Parathyroid adenoma (tissue), 2 donors: Measurements from ENCODE around the gene CPNE4.

Experiments used
- H2AFZ ChIP-seq: fragments of 300-600 bp; sonication (generic); one replicate; pipeline ENCODE4 v1.7.0; 2017; ENCODE audit warnings: antibody characterized with exemption, mild to moderate bottlenecking
- H3K27ac ChIP-seq: fragments of 300-600 bp; sonication (generic); one replicate; pipeline ENCODE4 v1.7.0; 2017
- H3K27me3 ChIP-seq: fragments of 300-600 bp; sonication (generic); one replicate; pipeline ENCODE4 v1.7.0; 2017; ENCODE audit warnings: low read length; ENCODE audit not compliant: control insufficient read depth, insufficient read depth
- H3K36me3 ChIP-seq: fragments of 300-600 bp; sonication (generic); one replicate; pipeline ENCODE4 v1.7.0; 2017; ENCODE audit warnings: low read length; ENCODE audit not compliant: control insufficient read depth, insufficient read depth
- H3K4me1 ChIP-seq: fragments of 300-600 bp; sonication (generic); one replicate; pipeline ENCODE4 v1.7.0; 2017; ENCODE audit warnings: control low read depth
- H3K4me2 ChIP-seq: fragments of 300-600 bp; sonication (generic); one replicate; pipeline ENCODE4 v1.7.0; 2017; ENCODE audit warnings: low read length
- H3K4me3 ChIP-seq: fragments of 300-600 bp; sonication (generic); one replicate; pipeline ENCODE4 v1.7.0; 2017; ENCODE audit warnings: low read depth, low read length
- H3K79me2 ChIP-seq: fragments of 300-600 bp; sonication (generic); one replicate; pipeline ENCODE4 v1.7.0; 2017; ENCODE audit warnings: control low read depth
- H3K9ac ChIP-seq: fragments of 300-600 bp; sonication (generic); one replicate; pipeline ENCODE4 v1.7.0; 2017; ENCODE audit warnings: mild to moderate bottlenecking
- H3K9me3 ChIP-seq: fragments of 300-600 bp; sonication (generic); one replicate; pipeline ENCODE4 v1.7.0; 2017; ENCODE audit warnings: low read length; ENCODE audit not compliant: control insufficient read depth
- CTCF ChIP-seq: fragments of 300-600 bp; sonication (generic); IDR thresholded peaks from one replicate; pipeline ENCODE4 v1.7.0; 2017; ENCODE audit warnings: antibody characterized with exemption, mild to moderate bottlenecking
- donor health status: primary hyperparathyroidism.

Gene CPNE4

GRCh38 chr3:132022914-132023313 is 11.9 kb downstream of the CPNE4 start:
- Histone ChIP-seq H2AFZ (no peak overlapping the region), H3K79me2 (no peaks in the 10 kb centered on the region), H3K9me3 (no peaks in the 10 kb centered on the region), H3K27ac (no peak overlapping the region), H3K36me3 (no peaks in the 10 kb centered on the region), H3K27me3 (no peaks in the 10 kb centered on the region), H3K9ac (no peak overlapping the region), H3K4me1 (no peaks in the 10 kb centered on the region), H3K4me3 (no peak overlapping the region), H3K4me2 (no peak overlapping the region)
- no peak for TF ChIP-seq CTCF

- no peaks in the 10 kb centered on the region for H3K36me3 ChIP-seq
- no peak for TF ChIP-seq CTCF
- no peaks in the 10 kb centered on the region for H3K4me1 ChIP-seq
- H3K4me2 ChIP-seq = no peak overlapping the region
- H3K9me3 ChIP-seq = no peaks in the 10 kb centered on the region
- H3K27ac ChIP-seq = no peak overlapping the region
- no peak overlapping the region for H3K9ac ChIP-seq
- no peak overlapping the region for H2AFZ ChIP-seq
- H3K27me3 ChIP-seq = no peaks in the 10 kb centered on the region
- H3K79me2 ChIP-seq = no peaks in the 10 kb centered on the region
- no peak overlapping the region for H3K4me3 ChIP-seq
Observed at GRCh38 chr3:132020058-132020457, 14.8 kb downstream of the CPNE4 start.

GRCh38 chr3:132017137-132017536 is 17.7 kb downstream of the CPNE4 start:
- H3K79me2 ChIP-seq = no peaks in the 10 kb centered on the region
- no peak for TF ChIP-seq CTCF
- no peaks in the 10 kb centered on the region for H3K9me3 ChIP-seq
- no peak overlapping the region for H3K4me3 ChIP-seq
- H3K36me3 ChIP-seq = no peaks in the 10 kb centered on the region
- H3K4me2 ChIP-seq = no peak overlapping the region
- H3K27me3 ChIP-seq = no peaks in the 10 kb centered on the region
- H3K4me1 ChIP-seq = no peaks in the 10 kb centered on the region
- H3K9ac ChIP-seq = no peak overlapping the region
- no peak overlapping the region for H3K27ac ChIP-seq
- H2AFZ ChIP-seq = no peak overlapping the region

GRCh38 chr3:132016061-132017041 is 18.5 kb downstream of the CPNE4 start:
- TF ChIP-seq CTCF = no peak
- H3K4me2 ChIP-seq = no peak overlapping the region
- H3K27ac ChIP-seq = no peak overlapping the region
- H2AFZ ChIP-seq = no peak overlapping the region
- no peak overlapping the region for H3K9ac ChIP-seq
- H3K4me3 ChIP-seq = no peak overlapping the region
- no peaks in the 10 kb centered on the region for H3K27me3 ChIP-seq
- H3K79me2 ChIP-seq = no peaks in the 10 kb centered on the region
- H3K9me3 ChIP-seq = no peaks in the 10 kb centered on the region
- H3K36me3 ChIP-seq = no peaks in the 10 kb centered on the region
- H3K4me1 ChIP-seq = no peaks in the 10 kb centered on the region

- Histone ChIP-seq H3K27me3 (no peaks in the 10 kb centered on the region), H3K36me3 (no peaks in the 10 kb centered on the region), H3K4me3 (no peak overlapping the region), H3K9me3 (no peaks in the 10 kb centered on the region), H3K4me1 (peaks cover 3% of the 10 kb centered on the region), H2AFZ (no peak overlapping the region), H3K27ac (no peak overlapping the region), H3K9ac (no peak overlapping the region), H3K4me2 (no peak overlapping the region), H3K79me2 (no peaks in the 10 kb centered on the region)
- TF ChIP-seq CTCF = no peak
Observed at GRCh38 chr3:132014105-132014504, 20.7 kb downstream of the CPNE4 start.
